BLaER1 (cell line): Measurements from ENCODE around the gene GDF2.

Experiments
- H3K27ac ChIP-seq: shearing (Covaris generic); formaldehyde crosslinking; 2 replicates; pipeline ENCODE4 v1.8.1; 2022
- H3K27me3 ChIP-seq: shearing (Covaris generic); formaldehyde crosslinking; 2 replicates; pipeline ENCODE4 v1.8.1; 2022
- H3K36me3 ChIP-seq: shearing (Covaris generic); formaldehyde crosslinking; 2 replicates; pipeline ENCODE4 v1.8.1; 2022
- H3K4me1 ChIP-seq: shearing (Covaris generic); formaldehyde crosslinking; 2 replicates; pipeline ENCODE4 v1.8.1; 2022
- H3K4me2 ChIP-seq: shearing (Covaris generic); formaldehyde crosslinking; 2 replicates; pipeline ENCODE4 v1.8.1; 2022
- H3K4me3 ChIP-seq: shearing (Covaris generic); formaldehyde crosslinking; 2 replicates; pipeline ENCODE4 v1.8.1; 2022
- H3K9ac ChIP-seq: shearing (Covaris generic); formaldehyde crosslinking; 2 replicates; pipeline ENCODE4 v1.8.1; 2022
- H3K9me3 ChIP-seq: shearing (Covaris generic); formaldehyde crosslinking; 2 replicates; pipeline ENCODE4 v1.8.1; 2022
- H4K20me1 ChIP-seq: shearing (Covaris generic); formaldehyde crosslinking; 2 replicates; pipeline ENCODE4 v1.8.1; 2022
- Cebpa-rat ChIP-seq: shearing (Covaris generic); IDR thresholded peaks from 2 replicates; pipeline ENCODE4 v1.8.1; 2022

The GDF2 gene

DNA sequence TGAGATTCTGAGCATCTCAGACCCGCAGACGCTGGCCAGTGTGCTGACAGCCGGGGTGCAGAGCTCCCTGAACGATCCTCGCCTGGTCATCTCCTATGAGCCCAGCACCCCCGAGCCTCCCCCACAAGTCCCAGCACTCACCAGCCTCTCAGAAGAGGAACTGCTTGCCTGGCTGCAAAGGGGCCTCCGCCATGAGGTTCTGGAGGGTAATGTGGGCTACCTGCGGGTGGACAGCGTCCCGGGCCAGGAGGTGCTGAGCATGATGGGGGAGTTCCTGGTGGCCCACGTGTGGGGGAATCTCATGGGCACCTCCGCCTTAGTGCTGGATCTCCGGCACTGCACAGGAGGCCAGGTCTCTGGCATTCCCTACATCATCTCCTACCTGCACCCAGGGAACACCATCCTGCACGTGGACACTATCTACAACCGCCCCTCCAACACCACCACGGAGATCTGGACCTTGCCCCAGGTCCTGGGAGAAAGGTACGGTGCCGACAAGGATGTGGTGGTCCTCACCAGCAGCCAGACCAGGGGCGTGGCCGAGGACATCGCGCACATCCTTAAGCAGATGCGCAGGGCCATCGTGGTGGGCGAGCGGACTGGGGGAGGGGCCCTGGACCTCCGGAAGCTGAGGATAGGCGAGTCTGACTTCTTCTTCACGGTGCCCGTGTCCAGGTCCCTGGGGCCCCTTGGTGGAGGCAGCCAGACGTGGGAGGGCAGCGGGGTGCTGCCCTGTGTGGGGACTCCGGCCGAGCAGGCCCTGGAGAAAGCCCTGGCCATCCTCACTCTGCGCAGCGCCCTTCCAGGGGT is 26.6 kb downstream of the GDF2 start:
- no peaks in the 10 kb centered on the region for H3K9me3 ChIP-seq
- H3K27ac ChIP-seq, result no peak overlapping the region
- H3K4me3 ChIP-seq, result no peak overlapping the region
- H3K9ac ChIP-seq, result no peak overlapping the region
- no peak overlapping the region for H3K4me2 ChIP-seq
- H3K27me3 ChIP-seq, result no peaks in the 10 kb centered on the region
- no peaks in the 10 kb centered on the region for H4K20me1 ChIP-seq
- no peaks in the 10 kb centered on the region for H3K4me1 ChIP-seq
- TF ChIP-seq Cebpa-rat, result no peak
- no peaks in the 10 kb centered on the region for H3K36me3 ChIP-seq

DNA sequence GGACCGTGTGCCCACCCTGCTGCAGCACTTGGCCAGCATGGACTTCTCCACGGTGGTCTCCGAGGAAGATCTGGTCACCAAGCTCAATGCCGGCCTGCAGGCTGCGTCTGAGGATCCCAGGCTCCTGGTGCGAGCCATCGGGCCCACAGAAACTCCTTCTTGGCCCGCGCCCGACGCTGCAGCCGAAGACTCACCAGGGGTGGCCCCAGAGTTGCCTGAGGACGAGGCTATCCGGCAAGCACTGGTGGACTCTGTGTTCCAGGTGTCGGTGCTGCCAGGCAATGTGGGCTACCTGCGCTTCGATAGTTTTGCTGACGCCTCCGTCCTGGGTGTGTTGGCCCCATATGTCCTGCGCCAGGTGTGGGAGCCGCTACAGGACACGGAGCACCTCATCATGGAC is 27.3 kb downstream of the GDF2 start:
- Histone ChIP-seq H3K27ac (no peak overlapping the region), H3K27me3 (no peaks in the 10 kb centered on the region), H3K4me1 (no peaks in the 10 kb centered on the region), H4K20me1 (no peaks in the 10 kb centered on the region), H3K9ac (no peak overlapping the region), H3K9me3 (no peaks in the 10 kb centered on the region), H3K4me2 (no peak overlapping the region), H3K4me3 (no peak overlapping the region), H3K36me3 (no peaks in the 10 kb centered on the region)
- TF ChIP-seq Cebpa-rat, result no peak

- H3K4me3 ChIP-seq, result no peak overlapping the region
- no peak overlapping the region for H3K4me2 ChIP-seq
- no peak for TF ChIP-seq Cebpa-rat
- H3K27me3 ChIP-seq, result no peaks in the 10 kb centered on the region
- H3K9me3 ChIP-seq, result no peaks in the 10 kb centered on the region
- no peak overlapping the region for H3K9ac ChIP-seq
- no peaks in the 10 kb centered on the region for H4K20me1 ChIP-seq
- H3K27ac ChIP-seq, result no peak overlapping the region
- no peaks in the 10 kb centered on the region for H3K4me1 ChIP-seq
- H3K36me3 ChIP-seq, result no peaks in the 10 kb centered on the region
These were observed 27.7 kb downstream of the GDF2 start for GRCh38 chr10:47349941-47350371.

GRCh38 chr10:47350671-47351640 is 28.7 kb downstream of the GDF2 start:
- H3K4me2 ChIP-seq, result no peak overlapping the region
- TF ChIP-seq Cebpa-rat, result no peak
- no peaks in the 10 kb centered on the region for H3K27me3 ChIP-seq
- H3K9ac ChIP-seq, result no peak overlapping the region
- H3K9me3 ChIP-seq, result no peaks in the 10 kb centered on the region
- H3K4me3 ChIP-seq, result no peak overlapping the region
- H4K20me1 ChIP-seq, result no peaks in the 10 kb centered on the region
- H3K4me1 ChIP-seq, result no peaks in the 10 kb centered on the region
- H3K27ac ChIP-seq, result no peak overlapping the region
- H3K36me3 ChIP-seq, result no peaks in the 10 kb centered on the region

- Histone ChIP-seq H3K4me1 (no peaks in the 10 kb centered on the region), H3K4me2 (no peak overlapping the region), H3K9me3 (no peaks in the 10 kb centered on the region), H3K4me3 (no peak overlapping the region), H3K27ac (no peak overlapping the region), H3K27me3 (no peaks in the 10 kb centered on the region), H3K36me3 (no peaks in the 10 kb centered on the region), H3K9ac (no peak overlapping the region), H4K20me1 (no peaks in the 10 kb centered on the region)
- no peak for TF ChIP-seq Cebpa-rat
These were observed 29.9 kb downstream of the GDF2 start for GRCh38 chr10:47351899-47352815.

DNA sequence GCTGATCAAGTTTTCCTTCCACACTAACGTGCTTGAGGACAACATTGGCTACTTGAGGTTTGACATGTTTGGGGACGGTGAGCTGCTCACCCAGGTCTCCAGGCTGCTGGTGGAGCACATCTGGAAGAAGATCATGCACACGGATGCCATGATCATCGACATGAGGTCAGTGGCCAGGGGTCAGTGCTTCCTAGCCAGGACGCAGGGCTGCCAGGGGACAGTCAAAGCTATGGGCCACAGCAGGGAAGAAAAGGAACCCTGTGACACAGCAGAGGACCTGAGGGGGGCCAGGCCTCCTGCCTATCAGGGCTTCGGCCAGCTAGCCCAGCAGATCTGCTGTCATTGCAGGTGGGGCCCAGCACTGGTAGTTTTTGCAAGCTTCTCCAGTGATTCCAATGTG is 31.1 kb downstream of the GDF2 start:
- no peaks in the 10 kb centered on the region for H3K9me3 ChIP-seq
- H4K20me1 ChIP-seq, result no peaks in the 10 kb centered on the region
- no peaks in the 10 kb centered on the region for H3K27me3 ChIP-seq
- TF ChIP-seq Cebpa-rat, result no peak
- H3K4me1 ChIP-seq, result no peaks in the 10 kb centered on the region
- no peaks in the 10 kb centered on the region for H3K36me3 ChIP-seq
- no peak overlapping the region for H3K4me2 ChIP-seq
- H3K4me3 ChIP-seq, result no peak overlapping the region
- H3K9ac ChIP-seq, result no peak overlapping the region
- no peak overlapping the region for H3K27ac ChIP-seq

DNA sequence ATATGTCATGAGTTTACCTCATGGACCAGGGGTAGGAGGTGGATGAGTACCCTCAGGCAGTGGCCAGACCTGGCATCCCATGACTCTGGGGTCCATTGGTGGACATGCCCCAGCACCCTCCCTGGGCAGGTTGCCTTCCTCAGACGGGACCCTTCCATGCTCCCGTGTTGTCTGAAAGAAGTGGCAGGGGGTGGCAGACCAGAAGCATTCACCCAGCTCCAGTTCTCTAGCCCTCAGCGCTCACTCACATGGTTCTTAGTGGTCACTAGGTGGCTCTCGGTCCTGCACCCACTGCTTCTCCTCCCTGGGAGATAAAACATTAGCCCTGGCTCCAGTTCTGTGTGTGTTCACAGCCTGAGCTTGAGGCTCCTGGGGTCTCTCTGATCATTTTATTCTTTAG is 31.9 kb downstream of the GDF2 start:
- H3K27me3 ChIP-seq, result no peaks in the 10 kb centered on the region
- no peak overlapping the region for H3K4me3 ChIP-seq
- no peak overlapping the region for H3K9ac ChIP-seq
- H3K4me1 ChIP-seq, result no peaks in the 10 kb centered on the region
- no peak for TF ChIP-seq Cebpa-rat
- H3K4me2 ChIP-seq, result no peak overlapping the region
- no peaks in the 10 kb centered on the region for H4K20me1 ChIP-seq
- H3K27ac ChIP-seq, result no peak overlapping the region
- no peaks in the 10 kb centered on the region for H3K36me3 ChIP-seq
- H3K9me3 ChIP-seq, result no peaks in the 10 kb centered on the region

- Histone ChIP-seq H3K9ac (no peak overlapping the region), H3K27me3 (no peaks in the 10 kb centered on the region), H3K4me2 (no peak overlapping the region), H3K27ac (no peak overlapping the region), H3K4me1 (no peaks in the 10 kb centered on the region), H3K36me3 (no peaks in the 10 kb centered on the region), H3K9me3 (no peaks in the 10 kb centered on the region), H3K4me3 (no peak overlapping the region), H4K20me1 (no peaks in the 10 kb centered on the region)
- no peak for TF ChIP-seq Cebpa-rat
These were observed 32.6 kb downstream of the GDF2 start for GRCh38 chr10:47354900-47355299.

DNA sequence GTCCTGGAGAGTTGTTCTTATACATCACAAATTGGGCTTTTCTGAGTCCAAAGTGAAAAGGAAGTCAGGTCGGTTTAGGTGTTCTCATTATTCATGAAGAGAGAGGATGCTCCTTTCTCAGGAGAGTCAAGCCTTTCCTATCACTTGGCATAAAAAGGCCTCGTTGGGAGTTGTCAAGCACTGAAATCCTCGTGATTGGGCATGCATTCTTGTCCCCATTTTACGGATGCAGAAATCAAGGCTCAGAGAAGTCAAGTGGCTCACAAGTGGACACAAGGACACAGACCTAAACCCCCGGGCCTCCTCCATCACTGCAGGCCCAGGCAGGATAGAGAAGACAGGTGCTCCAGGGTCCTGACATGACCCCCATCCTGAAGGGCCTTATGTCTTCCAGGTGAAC is 34.5 kb downstream of the GDF2 start:
- no peaks in the 10 kb centered on the region for H3K36me3 ChIP-seq
- no peak overlapping the region for H3K4me3 ChIP-seq
- H3K4me1 ChIP-seq, result peaks cover 8% of the 10 kb centered on the region
- H3K27ac ChIP-seq, result no peak overlapping the region
- H4K20me1 ChIP-seq, result no peaks in the 10 kb centered on the region
- no peak for TF ChIP-seq Cebpa-rat
- H3K27me3 ChIP-seq, result no peaks in the 10 kb centered on the region
- H3K9ac ChIP-seq, result no peak overlapping the region
- H3K4me2 ChIP-seq, result no peak overlapping the region
- no peaks in the 10 kb centered on the region for H3K9me3 ChIP-seq
